A549 (cell line): ENCODE measurements around the gene NOSIP. TPM values are rescaled to one million over a fixed set of nuclear protein-coding genes. Genes with fewer than 3 reads are reported as not detected.

Experiments
- ATAC-seq, 2 experiments: fragments of 200-7000 bp in 1 of 2; fragments of >200 bp in 1 of 2; cut with Nextera tagmentation in 1 of 2; cut with Tn5 transposase in 1 of 2; 3 replicates each; pipeline versions ENCODE4 v1.8.0 to v1.9.1; 2018 to 2020; ENCODE audit warnings: mild to moderate bottlenecking in 1 of 2, moderate library complexity in 1 of 2
- CTCF ChIA-PET: fragments of 300-600 bp; sonication (Branson Sonifier 250); formaldehyde crosslinking; extraction: SDS; loops from one replicate; lab custom pipeline; 2021; ENCODE audit warnings: antibody characterized with exemption, inconsistent platforms; lab: Yijun Ruan, JAX
- POLR2A ChIA-PET: fragments of 350-600 bp; formaldehyde crosslinking; extraction: SDS; loops from one replicate; lab custom pipeline; 2021; ENCODE audit warnings: antibody characterized with exemption, inconsistent platforms; lab: Yijun Ruan, JAX
- DNase-seq, 2 experiments: peaks; one replicate each; pipeline versions ENCODE4 v3.0.0 to v3.0.0-alpha.2; 2011 to 2016; ENCODE audit warnings: low read depth in 1 of 2, low spot score in 1 of 2
- FAIRE-seq: peaks from 2 replicates; lab custom pipeline; 2011; peaks lifted over from hg19 to GRCh38; lab: Jason Lieb, UNC
- H3K27ac ChIP-seq, 2 experiments: fragments of >200 bp; sonication (Bioruptor Twin); formaldehyde crosslinking; 3 replicates each; pipeline ENCODE4 v1.5.1; 2016 to 2017
- H3K4me1 ChIP-seq: fragments of >200 bp; sonication (Bioruptor Twin); formaldehyde crosslinking; 3 replicates; pipeline ENCODE4 v1.6.1; 2016
- H3K4me2 ChIP-seq: fragments of >200 bp; sonication (Bioruptor Twin); formaldehyde crosslinking; 3 replicates; pipeline ENCODE4 v1.6.1; 2016
- H3K4me3 ChIP-seq: fragments of >200 bp; sonication (Bioruptor Twin); formaldehyde crosslinking; 3 replicates; pipeline ENCODE4 v1.5.1; 2016
- H3K9me3 ChIP-seq: fragments of >200 bp; sonication (Bioruptor Twin); formaldehyde crosslinking; 3 replicates; pipeline ENCODE4 v1.6.1; 2016
- BHLHE40 ChIP-seq: IDR thresholded peaks from 2 replicates; pipeline ENCODE4 v1.6.1; 2012; ENCODE audit warnings: low read depth, low read length, inconsistent platforms
- CBX8 ChIP-seq: fragments of 200-600 bp; sonication (generic); IDR thresholded peaks from 2 replicates; pipeline ENCODE4 v1.6.1; 2016
- E2F6 ChIP-seq: IDR thresholded peaks from 2 replicates; pipeline ENCODE4 v1.6.1; 2012; ENCODE audit warnings: low read depth, borderline replicate concordance
- HDAC2 ChIP-seq: fragments of 200-600 bp; sonication (generic); IDR thresholded peaks from 2 replicates; pipeline ENCODE4 v1.6.1; 2016
- HEYL ChIP-seq: fragments of 250-450 bp; sonication (Bioruptor Pico); IDR thresholded peaks from 2 replicates; pipeline ENCODE4 v1.8.0; 2021; ENCODE audit warnings: mild to moderate bottlenecking, moderate library complexity
- JUNB ChIP-seq: fragments of >200 bp; sonication (Bioruptor Twin); formaldehyde crosslinking; IDR thresholded peaks from 2 replicates; pipeline ENCODE4 v1.6.1; 2016
- KDM1A ChIP-seq: fragments of 200-600 bp; sonication (generic); IDR thresholded peaks from 2 replicates; pipeline ENCODE4 v1.6.1; 2016; ENCODE audit warnings: low read depth, mild to moderate bottlenecking
- MAX ChIP-seq: IDR thresholded peaks from 2 replicates; pipeline ENCODE4 v1.6.1; 2012
- MYC ChIP-seq: IDR thresholded peaks from 2 replicates; pipeline ENCODE4 v1.6.1; 2012; ENCODE audit warnings: mild to moderate bottlenecking, inconsistent platforms, low read length, improper control_type of control experiment, borderline replicate concordance
- NPAS2 ChIP-seq: fragments of 250-450 bp; sonication (Bioruptor Pico); IDR thresholded peaks from 2 replicates; pipeline ENCODE4 v1.8.0; 2022; ENCODE audit warnings: mild to moderate bottlenecking, moderate library complexity, borderline replicate concordance
- PHF8 ChIP-seq: fragments of 200-600 bp; sonication (generic); IDR thresholded peaks from 2 replicates; pipeline ENCODE4 v1.6.1; 2016; ENCODE audit warnings: low read depth, mild to moderate bottlenecking, antibody characterized with exemption, moderate library complexity, borderline replicate concordance
- POLR2A ChIP-seq: IDR thresholded peaks from 2 replicates; pipeline ENCODE4 v1.6.1; 2012; ENCODE audit warnings: mild to moderate bottlenecking, low read length
- RAD21 ChIP-seq, 2 experiments: fragments of >200 bp in 1 of 2; sonication (Bioruptor Twin) in 1 of 2; formaldehyde crosslinking in 1 of 2; IDR thresholded peaks in 1 of 2; conservative IDR thresholded peaks in 1 of 2; 2 replicates in 1 of 2; 3 replicates in 1 of 2; pipeline ENCODE4 v1.6.1; 2012 to 2018; ENCODE audit warnings: inconsistent platforms in 1 of 2
- RFX5 ChIP-seq: fragments of 450-650 bp; IDR thresholded peaks from 2 replicates; pipeline ENCODE4 v1.7.1; 2014; ENCODE audit warnings: antibody characterized with exemption, mild to moderate bottlenecking, moderate library complexity
- SMC3 ChIP-seq: fragments of >200 bp; sonication (Bioruptor Twin); formaldehyde crosslinking; IDR thresholded peaks from 3 replicates; pipeline ENCODE4 v1.6.1; 2018; ENCODE audit warnings: inconsistent platforms
- TFCP2L1 ChIP-seq: fragments of 250-450 bp; sonication (Bioruptor Pico); IDR thresholded peaks from 2 replicates; pipeline ENCODE4 v1.5.0; 2021; ENCODE audit warnings: mild to moderate bottlenecking
- TP53 ChIP-seq: fragments of 250-450 bp; sonication (Bioruptor Pico); IDR thresholded peaks from 2 replicates; pipeline ENCODE4 v1.5.0; 2021; ENCODE audit warnings: mild to moderate bottlenecking, moderate library complexity
- ZC3H11A ChIP-seq: fragments of 450-650 bp; IDR thresholded peaks from 2 replicates; pipeline ENCODE4 v1.6.1; 2014; ENCODE audit warnings: antibody characterized with exemption, mild to moderate bottlenecking
- whole genome bisulfite sequencing: methylation state at CpG from one replicate; pipeline ENCODE4 v1.1.6; 2017; ENCODE audit errors: missing lambda C conversion rate; 5-methylcytosine and 5-hydroxymethylcytosine counted together
- polyA plus RNA-seq, 4 experiments: library from polyadenylated mRNA; depleted of rRNA in 3 of 4; stranded (reverse); fragments of >200 nt; fragmentation: RNase III in 1 of 4; extraction: RNeasy Plus Mini Kit Qiagen cat#74134 plus additional on column Dnase treatment in 1 of 4; gene quantifications; 2 replicates in 3 of 4; 3 replicates in 1 of 4; pipeline ENCODE4 v1.2.3, GENCODE V29; 2011 to 2017
- TF ChIP-seq, protein P1 (sequence below): IDR thresholded peaks from 2 replicates; pipeline ENCODE4 v1.6.1; 2012
- TF ChIP-seq, protein P2 (sequence below): fragments of 450-650 bp; IDR thresholded peaks from 2 replicates; pipeline ENCODE4 v1.6.1; 2014; ENCODE audit warnings: antibody characterized with exemption
- TF ChIP-seq, protein P3 (sequence below): fragments of 250-450 bp; sonication (Bioruptor Pico); IDR thresholded peaks from 2 replicates; pipeline ENCODE4 v1.5.0; 2021; ENCODE audit warnings: mild to moderate bottlenecking, moderate library complexity, borderline replicate concordance

The NOSIP gene
- polyA plus RNA-seq, 2 of the 4 experiments (the other 2 are of a cell fraction), result 49.0 to 101 TPM

DNA sequence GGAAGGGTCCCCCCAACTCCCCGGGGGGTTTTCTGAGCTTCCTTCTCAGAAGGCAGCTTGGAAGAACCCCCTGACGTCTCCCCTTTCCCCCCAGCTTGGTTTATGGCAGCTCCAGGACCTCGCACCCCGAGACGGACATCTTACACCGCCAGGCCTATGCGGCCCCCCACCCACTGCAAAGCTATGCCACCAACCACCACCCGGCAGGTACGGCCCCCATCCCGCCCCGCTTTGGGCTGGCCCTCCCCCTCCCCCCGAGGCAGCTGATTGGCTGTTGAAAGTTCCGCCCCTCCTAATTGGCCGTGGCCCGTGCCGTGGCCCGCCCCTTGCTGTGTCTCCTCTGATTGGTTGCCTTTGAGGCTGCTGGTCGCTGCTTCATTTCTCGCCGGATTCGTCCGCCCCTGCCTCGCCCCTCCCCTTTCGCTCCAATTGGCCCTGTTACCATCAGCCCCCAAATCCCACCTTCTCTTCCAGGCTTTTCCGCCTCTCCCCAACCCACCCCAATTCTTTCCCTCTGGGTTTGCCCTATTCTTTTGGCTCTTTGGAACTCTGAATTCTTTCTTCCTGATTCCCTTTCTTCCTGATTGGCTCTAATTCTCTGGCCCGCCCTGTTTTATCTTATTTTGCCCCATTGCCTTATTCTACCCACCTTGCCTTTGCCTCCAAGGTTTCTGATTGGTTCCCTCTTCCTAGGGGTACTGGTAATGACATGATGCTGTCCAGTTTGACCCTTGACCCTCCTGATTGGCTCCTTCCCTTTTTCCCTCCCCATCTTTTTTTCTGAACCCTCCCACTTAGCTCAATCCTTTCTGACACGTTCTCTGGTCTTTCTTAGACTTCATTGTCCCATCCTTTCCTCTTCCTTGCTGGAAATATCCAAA is 13.1 kb upstream of the NOSIP start:
- FAIRE-seq (peak; percentile 96), ATAC-seq (peak; percentile 42 to 75), DNase-seq (peak; percentile 97 to 100)
- Histone ChIP-seq H3K9me3 (no peaks in the 10 kb centered on the region), H3K4me1 (peaks cover 11% of the 10 kb centered on the region), H3K4me3 (peak overlapping the region; percentile 63), H3K27ac (peak overlapping the region; percentile 97 to 99), H3K4me2 (peak overlapping the region; percentile 93)
- ChIA-PET CTCF (interaction anchor here (1.0 to 1.6 kb wide), 5 partner anchors 9 to 93 kb away, joined by 3 to 8 read pairs (median 4); partner anchors contain the start of gene PRRG2), POLR2A (interaction anchor here (0.6 to 1.8 kb wide), 6 partner anchors 13 to 231 kb away, joined by 3 to 30 read pairs (median 4); partner anchors contain the start of genes NOSIP, PRRG2, RRAS and SCAF1)
- TF ChIP-seq, protein P1, sequence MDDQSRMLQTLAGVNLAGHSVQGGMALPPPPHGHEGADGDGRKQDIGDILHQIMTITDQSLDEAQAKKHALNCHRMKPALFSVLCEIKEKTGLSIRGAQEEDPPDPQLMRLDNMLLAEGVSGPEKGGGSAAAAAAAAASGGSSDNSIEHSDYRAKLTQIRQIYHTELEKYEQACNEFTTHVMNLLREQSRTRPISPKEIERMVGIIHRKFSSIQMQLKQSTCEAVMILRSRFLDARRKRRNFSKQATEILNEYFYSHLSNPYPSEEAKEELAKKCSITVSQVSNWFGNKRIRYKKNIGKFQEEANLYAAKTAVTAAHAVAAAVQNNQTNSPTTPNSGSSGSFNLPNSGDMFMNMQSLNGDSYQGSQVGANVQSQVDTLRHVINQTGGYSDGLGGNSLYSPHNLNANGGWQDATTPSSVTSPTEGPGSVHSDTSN, result peak; percentile 14; the same call in 1 of the 2 replicates
- TF ChIP-seq, protein P2, sequence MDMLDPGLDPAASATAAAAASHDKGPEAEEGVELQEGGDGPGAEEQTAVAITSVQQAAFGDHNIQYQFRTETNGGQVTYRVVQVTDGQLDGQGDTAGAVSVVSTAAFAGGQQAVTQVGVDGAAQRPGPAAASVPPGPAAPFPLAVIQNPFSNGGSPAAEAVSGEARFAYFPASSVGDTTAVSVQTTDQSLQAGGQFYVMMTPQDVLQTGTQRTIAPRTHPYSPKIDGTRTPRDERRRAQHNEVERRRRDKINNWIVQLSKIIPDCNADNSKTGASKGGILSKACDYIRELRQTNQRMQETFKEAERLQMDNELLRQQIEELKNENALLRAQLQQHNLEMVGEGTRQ, result peak; percentile 57
- TF ChIP-seq RFX5 (0 out of 2 replicates have a peak, but pooled peaks have one; percentile 17), BHLHE40 (no peak; the same call in none of the 2 replicates)
- WGBS, result 10% methylated on average over 20 of the region's 27 CpGs

- POLR2A ChIA-PET, result interaction anchor here (0.6 to 1.8 kb wide), 8 partner anchors 12 to 97 kb away, joined by 3 to 30 read pairs (median 4); partner anchors contain the start of genes NOSIP, PRRG2, RPS11 and RRAS
- H3K4me3 ChIP-seq, result peak overlapping the region; percentile 63
- DNase-seq (peak; percentile 74 to 76), ATAC-seq (peak; percentile 2 to 11; a peak in 2 of 6 replicates), FAIRE-seq (no peak)
- H3K4me2 ChIP-seq, result peak overlapping the region; percentile 93
- H3K4me1 ChIP-seq, result peaks cover 11% of the 10 kb centered on the region
- no peaks in the 10 kb centered on the region for H3K9me3 ChIP-seq
- CTCF ChIA-PET, result interaction anchor here (1.0 to 1.3 kb wide), 7 partner anchors 9 to 94 kb away, joined by 3 to 8 read pairs (median 4); partner anchors contain the start of gene PRRG2
- 3% methylated on average over 27 of the region's 28 CpGs for WGBS
- TF ChIP-seq KDM1A, result no peak
- 0 out of 2 replicates have a peak, but pooled peaks have one; percentile 13 for TF ChIP-seq TP53
- H3K27ac ChIP-seq, result peak overlapping the region; percentile 97 to 99
Measured at GRCh38 chr19:49592486-49593232, 12.3 kb upstream of the NOSIP start.

DNA sequence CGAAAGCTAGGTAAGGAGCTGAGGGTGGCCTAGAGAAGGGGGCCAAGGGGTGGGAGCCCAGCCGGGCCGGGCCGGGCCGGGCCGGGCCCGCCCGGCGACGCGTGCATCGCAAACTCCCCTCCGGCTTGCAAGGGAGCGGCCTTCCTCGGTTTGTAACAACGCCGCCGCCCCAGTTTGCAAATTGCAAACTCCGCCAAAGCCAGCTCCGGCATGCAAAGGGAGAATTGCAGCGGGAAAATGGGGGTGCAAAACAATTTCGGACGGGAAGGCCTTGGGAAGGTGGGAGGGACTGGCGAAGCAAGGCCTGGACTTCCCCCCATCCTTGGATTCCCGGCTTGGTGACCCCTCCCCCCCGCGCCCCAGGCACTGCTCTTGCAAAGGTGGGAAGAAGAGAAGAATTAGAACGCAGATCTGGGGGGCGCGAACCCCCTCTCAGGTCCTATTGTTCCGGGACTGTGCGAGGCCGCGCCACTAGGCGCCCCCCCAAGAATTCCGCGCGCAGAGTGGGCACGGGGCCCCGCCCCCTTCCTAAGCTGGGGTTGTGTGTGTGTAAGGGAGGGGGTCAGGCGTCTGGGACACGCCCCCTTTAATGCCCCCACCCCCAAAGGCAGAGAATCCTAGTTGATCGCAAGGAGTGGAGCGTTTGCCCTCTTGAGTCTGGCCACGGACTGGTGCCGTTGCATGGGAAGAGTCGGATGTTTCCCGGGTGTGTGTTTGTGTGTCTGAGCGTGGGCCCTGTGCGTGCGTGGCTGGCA is 11.6 kb upstream of the NOSIP start:
- Histone ChIP-seq H3K27ac (peak overlapping the region; percentile 97 to 99), H3K4me1 (peaks cover 11% of the 10 kb centered on the region), H3K4me3 (peak overlapping the region; percentile 63), H3K9me3 (no peaks in the 10 kb centered on the region), H3K4me2 (peak overlapping the region; percentile 93)
- peak; percentile 8 to 16 for ATAC-seq
- POLR2A ChIA-PET, result interaction anchor here (0.6 to 1.0 kb wide), 4 partner anchors 10 to 96 kb away, joined by 3 to 5 read pairs (median 3); partner anchors contain the start of genes NOSIP and RPS11
- CTCF ChIA-PET, result interaction anchor here (0.7 to 1.3 kb wide), 4 partner anchors 10 to 33 kb away, joined by 3 to 4 read pairs (median 4); no protein-coding TSS in a partner anchor
- peak; percentile 84 to 87 for DNase-seq
- no peak for FAIRE-seq
- WGBS, result 1% methylated on average over 34 of the region's 51 CpGs
- TF ChIP-seq HDAC2 (no peak), RAD21 (conservative IDR thresholded peaks at IDR 0.05 in 1 of 2, IDR thresholded peaks at IDR 0.05 in 1 of 2) (0 out of 5 replicates have a peak, but pooled peaks of 1 of the 2 experiments have one; percentile 4), ZC3H11A (no peak), SMC3 (no peak), HEYL (CRISPR knock-in tag) (no peak), E2F6 (peak; percentile 54; the same call in 1 of the 2 replicates), NPAS2 (CRISPR knock-in tag) (no peak), PHF8 (peak; percentile 54; the same call in 1 of the 2 replicates), MAX (peak; percentile 47), MYC (no peak), TP53 (no peak), KDM1A (0 out of 2 replicates have a peak, but pooled peaks have one; percentile 30), JUNB (no peak), TFCP2L1 (CRISPR knock-in tag) (peak; percentile 27; the same call in 1 of the 2 replicates), CBX8 (no peak), POLR2A (no peak)
- TF ChIP-seq, protein P3, sequence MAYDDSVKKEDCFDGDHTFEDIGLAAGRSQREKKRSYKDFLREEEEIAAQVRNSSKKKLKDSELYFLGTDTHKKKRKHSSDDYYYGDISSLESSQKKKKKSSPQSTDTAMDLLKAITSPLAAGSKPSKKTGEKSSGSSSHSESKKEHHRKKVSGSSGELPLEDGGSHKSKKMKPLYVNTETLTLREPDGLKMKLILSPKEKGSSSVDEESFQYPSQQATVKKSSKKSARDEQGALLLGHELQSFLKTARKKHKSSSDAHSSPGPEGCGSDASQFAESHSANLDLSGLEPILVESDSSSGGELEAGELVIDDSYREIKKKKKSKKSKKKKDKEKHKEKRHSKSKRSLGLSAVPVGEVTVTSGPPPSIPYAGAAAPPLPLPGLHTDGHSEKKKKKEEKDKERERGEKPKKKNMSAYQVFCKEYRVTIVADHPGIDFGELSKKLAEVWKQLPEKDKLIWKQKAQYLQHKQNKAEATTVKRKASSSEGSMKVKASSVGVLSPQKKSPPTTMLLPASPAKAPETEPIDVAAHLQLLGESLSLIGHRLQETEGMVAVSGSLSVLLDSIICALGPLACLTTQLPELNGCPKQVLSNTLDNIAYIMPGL, result no peak
- TF ChIP-seq, protein P2, result no peak
